HCT116 (cell line): Measurements from ENCODE around the gene TUT7. TPM values are rescaled to one million over a fixed set of nuclear protein-coding genes. Genes with fewer than 3 reads are reported as not detected.

Experiments
- ATAC-seq: fragments of 200-7000 bp; cut with Tn5 transposase; 2 replicates; pipeline ENCODE4 v1.9.1; 2020; ENCODE audit warnings: mild to moderate bottlenecking, moderate library complexity
- BruUV-seq: library from RNA; stranded (reverse); fragments of 400-500 nt; replicated peaks from 2 replicates; lab custom pipeline; 2021; lab: Mats Ljungman, UMichigan
- CTCF ChIA-PET: fragments of 300-600 bp; sonication (Branson Sonifier 250); formaldehyde crosslinking; loops from one replicate; lab custom pipeline; 2021; ENCODE audit warnings: antibody characterized with exemption; lab: Charles Lee
- POLR2A ChIA-PET: fragments of 300-600, 350-600 bp; sonication (Branson Sonifier 250); formaldehyde crosslinking; loops from one replicate; lab custom pipeline; 2021; ENCODE audit warnings: antibody characterized with exemption; lab: Charles Lee
- RAD21 ChIA-PET, 2 experiments: fragments of 300-600 bp; sonication (Branson Sonifier 250); formaldehyde crosslinking; loops; one replicate each; lab custom pipeline; 2023; ENCODE audit warnings: low total read pairs in 2 of 2; ENCODE audit not compliant: uncharacterized antibody in 2 of 2, unreplicated experiment in 2 of 2, low non-redundant PET in 1 of 2; lab: Charles Lee
- DNase-seq: peaks from one replicate; pipeline ENCODE4 v3.0.0-alpha.2; 2010; ENCODE audit warnings: low read depth, low spot score
- H2AFZ ChIP-seq: fragments of 200-600 bp; shearing (Covaris generic), sonication (generic); 2 replicates; pipeline ENCODE4 v1.6.1; 2017; ENCODE audit warnings: low read depth, mixed run types, mixed read lengths, antibody characterized with exemption, low read length; ENCODE audit not compliant: poor library complexity, severe bottlenecking
- H3K27ac ChIP-seq: 2 replicates; pipeline ENCODE4 v1.5.1; 2012; ENCODE audit warnings: low read depth, low read length
- H3K27me3 ChIP-seq: fragments of 200-600 bp; sonication (generic); 2 replicates; pipeline ENCODE4 v1.6.1; 2016; ENCODE audit warnings: mixed run types, low read length, mixed read lengths; ENCODE audit not compliant: insufficient read depth
- H3K36me3 ChIP-seq, 2 experiments: fragments of 200-500 bp in 1 of 2; fragments of 200-600 bp in 1 of 2; sonication (Bioruptor generic) in 1 of 2; sonication (generic) in 1 of 2; 2 replicates each; pipeline versions ENCODE4 v1.5.1 to v1.6.1; 2014 to 2016; ENCODE audit warnings: low read length in 2 of 2, inconsistent platforms in 1 of 2, mixed read lengths in 1 of 2, mixed run types in 1 of 2; ENCODE audit not compliant: insufficient read depth in 2 of 2, control insufficient read depth in 1 of 2
- H3K4me1 ChIP-seq, 2 experiments: fragments of 200-600 bp in 1 of 2; sonication (generic) in 1 of 2; 2 replicates each; pipeline versions ENCODE4 v1.5.1 to v1.6.1; 2012 to 2017; ENCODE audit warnings: low read length in 2 of 2, inconsistent platforms in 1 of 2, mild to moderate bottlenecking in 1 of 2, mixed read lengths in 1 of 2, mixed run types in 1 of 2, moderate library complexity in 1 of 2; ENCODE audit not compliant: insufficient read depth in 2 of 2, control insufficient read depth in 1 of 2
- H3K4me2 ChIP-seq: fragments of 200-600 bp; sonication (generic); 2 replicates; pipeline ENCODE4 v1.6.1; 2017; ENCODE audit warnings: mixed run types, low read length, mixed read lengths
- H3K4me3 ChIP-seq, 2 experiments: fragments of 200-600 bp in 1 of 2; sonication (generic) in 1 of 2; replicated peaks in 1 of 2; 2 replicates each; pipeline ENCODE4 v1.5.1; 2011 to 2016; ENCODE audit warnings: low read length in 2 of 2, control low read depth in 1 of 2, low read depth in 1 of 2, mild to moderate bottlenecking in 1 of 2, mixed read lengths in 1 of 2, mixed run types in 1 of 2
- H3K79me2 ChIP-seq: fragments of 200-600 bp; sonication (generic); 2 replicates; pipeline ENCODE4 v1.6.1; 2017; ENCODE audit warnings: mild to moderate bottlenecking, mixed run types, low read length, moderate library complexity, mixed read lengths; ENCODE audit not compliant: insufficient read depth
- H3K9ac ChIP-seq: fragments of 200-600 bp; sonication (generic); 2 replicates; pipeline ENCODE4 v1.6.1; 2016; ENCODE audit warnings: low read length, mixed read lengths
- H3K9me2 ChIP-seq: fragments of 200-600 bp; sonication (generic), shearing (Covaris generic); 2 replicates; pipeline ENCODE4 v1.6.1; 2017; ENCODE audit warnings: mixed run types, mild to moderate bottlenecking, moderate library complexity; ENCODE audit not compliant: insufficient read depth
- H3K9me3 ChIP-seq, 2 experiments: fragments of 200-500 bp in 1 of 2; fragments of 200-600 bp in 1 of 2; sonication (Bioruptor generic) in 1 of 2; sonication (generic) in 1 of 2; 2 replicates each; pipeline ENCODE4 v1.6.1; 2014 to 2017; ENCODE audit warnings: low read length in 2 of 2, mixed read lengths in 2 of 2, inconsistent platforms in 1 of 2, low read depth in 1 of 2, mild to moderate bottlenecking in 1 of 2, mixed run types in 1 of 2, moderate library complexity in 1 of 2; ENCODE audit not compliant: control insufficient read depth in 1 of 2, insufficient read depth in 1 of 2
- H4K20me1 ChIP-seq: fragments of 200-600 bp; sonication (generic), shearing (Covaris generic); 2 replicates; pipeline ENCODE4 v1.6.1; 2017; ENCODE audit warnings: mixed run types, mild to moderate bottlenecking, moderate library complexity; ENCODE audit not compliant: insufficient read depth
- CBX3 ChIP-seq: IDR thresholded peaks from 2 replicates; pipeline ENCODE4 v1.6.1; 2012; ENCODE audit warnings: low read depth
- CEBPB ChIP-seq: IDR thresholded peaks from 2 replicates; pipeline ENCODE4 v1.6.1; 2012; ENCODE audit warnings: low read depth
- EGR1 ChIP-seq: IDR thresholded peaks from 2 replicates; pipeline ENCODE4 v1.6.1; 2012; ENCODE audit warnings: low read depth
- ELF1 ChIP-seq: IDR thresholded peaks from 2 replicates; pipeline ENCODE4 v1.6.1; 2012; ENCODE audit warnings: low read depth, borderline replicate concordance
- EZH2 ChIP-seq: fragments of 200-600 bp; sonication (generic); IDR thresholded peaks from 2 replicates; pipeline ENCODE4 v1.6.1; 2017; ENCODE audit warnings: antibody characterized with exemption, mixed run types
- EZH2phosphoT487 ChIP-seq: fragments of 200-600 bp; IDR thresholded peaks from 2 replicates; pipeline ENCODE4 v1.6.1; 2018; ENCODE audit warnings: antibody characterized with exemption, borderline replicate concordance
- FOSL1 ChIP-seq: IDR thresholded peaks from 2 replicates; pipeline ENCODE4 v1.6.1; 2012; ENCODE audit warnings: low read depth
- JUND ChIP-seq: IDR thresholded peaks from 2 replicates; pipeline ENCODE4 v1.6.1; 2012
- POLR2A ChIP-seq: IDR thresholded peaks from 2 replicates; pipeline ENCODE4 v1.7.0; 2011; ENCODE audit warnings: borderline replicate concordance; ENCODE audit not compliant: insufficient read depth, insufficient read length; ENCODE audit errors: extremely low read depth
- POLR2AphosphoS5 ChIP-seq: IDR thresholded peaks from 2 replicates; pipeline ENCODE4 v1.6.1; 2011; ENCODE audit warnings: mild to moderate bottlenecking, low read depth, low read length, moderate library complexity
- RAD21 ChIP-seq: IDR thresholded peaks from 2 replicates; pipeline ENCODE4 v1.6.1; 2012; ENCODE audit warnings: low read depth, mild to moderate bottlenecking
- SIN3A ChIP-seq: IDR thresholded peaks from 2 replicates; pipeline ENCODE4 v1.6.1; 2012; ENCODE audit warnings: low read depth
- SP1 ChIP-seq: IDR thresholded peaks from 2 replicates; pipeline ENCODE4 v1.6.1; 2012; ENCODE audit warnings: low read depth
- SRF ChIP-seq: IDR thresholded peaks from 2 replicates; pipeline ENCODE4 v1.6.1; 2012; ENCODE audit warnings: low read depth
- TCF7L2 ChIP-seq: IDR thresholded peaks from 2 replicates; pipeline ENCODE4 v1.7.0; 2011; ENCODE audit warnings: borderline replicate concordance, inconsistent platforms; ENCODE audit not compliant: insufficient read depth, insufficient read length; ENCODE audit errors: extremely low read depth
- intact Hi-C: fragments of 100-400 bp; cut with micrococcal nuclease; formaldehyde crosslinking; loops from 2 replicates; pipeline ENCODE4 v1.10.0; 2022
- total RNA-seq: library from RNA; stranded (reverse); gene quantifications from one replicate; pipeline ENCODE4 v1.2.1, GENCODE V29; 2021; ENCODE audit not compliant: unreplicated experiment
- TF ChIP-seq, protein P1 (sequence below): IDR thresholded peaks from 2 replicates; pipeline ENCODE4 v1.6.1; 2011; ENCODE audit warnings: mild to moderate bottlenecking, low read length, moderate library complexity; ENCODE audit not compliant: insufficient replicate concordance; ENCODE audit errors: extremely low read depth
- TF ChIP-seq, protein P2 (sequence below): IDR thresholded peaks from 2 replicates; pipeline ENCODE4 v1.6.1; 2012; ENCODE audit warnings: low read depth
- TF ChIP-seq, protein P3 (sequence below): IDR thresholded peaks from 2 replicates; pipeline ENCODE4 v1.6.1; 2012

The TUT7 gene
- total RNA-seq, 1 experiment from 2014 or later: 23.1 TPM

- H4K20me1 ChIP-seq: no peaks in the 10 kb centered on the region
- RAD21 ChIA-PET: no interaction called here
- no peak for TF ChIP-seq EZH2phosphoT487
- TF ChIP-seq SRF: no peak
- no peaks in the 10 kb centered on the region for H3K9me2 ChIP-seq
- DNase-seq (no peak), ATAC-seq (no peak)
- H3K27me3 ChIP-seq: no peaks in the 10 kb centered on the region
- H3K4me2 ChIP-seq: no peak overlapping the region
- no peaks in the 10 kb centered on the region for H3K36me3 ChIP-seq
- no peaks in the 10 kb centered on the region for H3K9me3 ChIP-seq
- no peak overlapping the region for H3K9ac ChIP-seq
- no peaks in the 10 kb centered on the region for H3K79me2 ChIP-seq
- intact Hi-C loops: no loop called here
- H2AFZ ChIP-seq: no peak overlapping the region
- no peak overlapping the region for H3K27ac ChIP-seq
- POLR2A ChIA-PET: no interaction called here
- H3K4me1 ChIP-seq: no peaks in the 10 kb centered on the region
- no TSS peak for BruUV-seq
- no peak overlapping the region for H3K4me3 ChIP-seq
- CTCF ChIA-PET: interaction anchor here (1.0 kb wide), 1 partner anchor 55 kb away, joined by 3 read pairs; no protein-coding TSS in a partner anchor
These were observed 97.6 kb downstream of the TUT7 start for GRCh38 chr9:86256653-86257052.

GRCh38 chr9:86253577-86253976 is 100.6 kb downstream of the TUT7 start:
- Histone ChIP-seq H3K27me3 (no peaks in the 10 kb centered on the region), H3K79me2 (no peaks in the 10 kb centered on the region), H3K27ac (no peak overlapping the region), H2AFZ (no peak overlapping the region), H3K4me3 (no peak overlapping the region), H3K4me2 (no peak overlapping the region), H3K9me3 (no peaks in the 10 kb centered on the region), H3K9me2 (no peaks in the 10 kb centered on the region), H3K4me1 (no peaks in the 10 kb centered on the region), H3K9ac (no peak overlapping the region), H3K36me3 (no peaks in the 10 kb centered on the region), H4K20me1 (no peaks in the 10 kb centered on the region)
- ChIA-PET CTCF (no interaction called here), RAD21 (no interaction called here), POLR2A (no interaction called here)
- BruUV-seq: no TSS peak
- no peak for DNase-seq
- ATAC-seq: no peak
- intact Hi-C loops: no loop called here
- no peak for TF ChIP-seq JUND
- TF ChIP-seq SRF: no peak
- TF ChIP-seq CEBPB: no peak
- TF ChIP-seq, protein P1, sequence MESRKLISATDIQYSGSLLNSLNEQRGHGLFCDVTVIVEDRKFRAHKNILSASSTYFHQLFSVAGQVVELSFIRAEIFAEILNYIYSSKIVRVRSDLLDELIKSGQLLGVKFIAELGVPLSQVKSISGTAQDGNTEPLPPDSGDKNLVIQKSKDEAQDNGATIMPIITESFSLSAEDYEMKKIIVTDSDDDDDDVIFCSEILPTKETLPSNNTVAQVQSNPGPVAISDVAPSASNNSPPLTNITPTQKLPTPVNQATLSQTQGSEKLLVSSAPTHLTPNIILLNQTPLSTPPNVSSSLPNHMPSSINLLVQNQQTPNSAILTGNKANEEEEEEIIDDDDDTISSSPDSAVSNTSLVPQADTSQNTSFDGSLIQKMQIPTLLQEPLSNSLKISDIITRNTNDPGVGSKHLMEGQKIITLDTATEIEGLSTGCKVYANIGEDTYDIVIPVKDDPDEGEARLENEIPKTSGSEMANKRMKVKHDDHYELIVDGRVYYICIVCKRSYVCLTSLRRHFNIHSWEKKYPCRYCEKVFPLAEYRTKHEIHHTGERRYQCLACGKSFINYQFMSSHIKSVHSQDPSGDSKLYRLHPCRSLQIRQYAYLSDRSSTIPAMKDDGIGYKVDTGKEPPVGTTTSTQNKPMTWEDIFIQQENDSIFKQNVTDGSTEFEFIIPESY: no peak
- TF ChIP-seq EZH2: no peak
- no peak for TF ChIP-seq EGR1
- TF ChIP-seq POLR2A: no peak
- TF ChIP-seq FOSL1: no peak
- no peak for TF ChIP-seq CBX3
- no peak for TF ChIP-seq SP1
- TF ChIP-seq, protein P2, sequence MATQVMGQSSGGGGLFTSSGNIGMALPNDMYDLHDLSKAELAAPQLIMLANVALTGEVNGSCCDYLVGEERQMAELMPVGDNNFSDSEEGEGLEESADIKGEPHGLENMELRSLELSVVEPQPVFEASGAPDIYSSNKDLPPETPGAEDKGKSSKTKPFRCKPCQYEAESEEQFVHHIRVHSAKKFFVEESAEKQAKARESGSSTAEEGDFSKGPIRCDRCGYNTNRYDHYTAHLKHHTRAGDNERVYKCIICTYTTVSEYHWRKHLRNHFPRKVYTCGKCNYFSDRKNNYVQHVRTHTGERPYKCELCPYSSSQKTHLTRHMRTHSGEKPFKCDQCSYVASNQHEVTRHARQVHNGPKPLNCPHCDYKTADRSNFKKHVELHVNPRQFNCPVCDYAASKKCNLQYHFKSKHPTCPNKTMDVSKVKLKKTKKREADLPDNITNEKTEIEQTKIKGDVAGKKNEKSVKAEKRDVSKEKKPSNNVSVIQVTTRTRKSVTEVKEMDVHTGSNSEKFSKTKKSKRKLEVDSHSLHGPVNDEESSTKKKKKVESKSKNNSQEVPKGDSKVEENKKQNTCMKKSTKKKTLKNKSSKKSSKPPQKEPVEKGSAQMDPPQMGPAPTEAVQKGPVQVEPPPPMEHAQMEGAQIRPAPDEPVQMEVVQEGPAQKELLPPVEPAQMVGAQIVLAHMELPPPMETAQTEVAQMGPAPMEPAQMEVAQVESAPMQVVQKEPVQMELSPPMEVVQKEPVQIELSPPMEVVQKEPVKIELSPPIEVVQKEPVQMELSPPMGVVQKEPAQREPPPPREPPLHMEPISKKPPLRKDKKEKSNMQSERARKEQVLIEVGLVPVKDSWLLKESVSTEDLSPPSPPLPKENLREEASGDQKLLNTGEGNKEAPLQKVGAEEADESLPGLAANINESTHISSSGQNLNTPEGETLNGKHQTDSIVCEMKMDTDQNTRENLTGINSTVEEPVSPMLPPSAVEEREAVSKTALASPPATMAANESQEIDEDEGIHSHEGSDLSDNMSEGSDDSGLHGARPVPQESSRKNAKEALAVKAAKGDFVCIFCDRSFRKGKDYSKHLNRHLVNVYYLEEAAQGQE: no peak
- TF ChIP-seq RAD21: no peak
- TF ChIP-seq TCF7L2: no peak
- TF ChIP-seq POLR2AphosphoS5: no peak
- TF ChIP-seq, protein P3, sequence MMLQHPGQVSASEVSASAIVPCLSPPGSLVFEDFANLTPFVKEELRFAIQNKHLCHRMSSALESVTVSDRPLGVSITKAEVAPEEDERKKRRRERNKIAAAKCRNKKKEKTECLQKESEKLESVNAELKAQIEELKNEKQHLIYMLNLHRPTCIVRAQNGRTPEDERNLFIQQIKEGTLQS: no peak
- TF ChIP-seq SIN3A: no peak
- TF ChIP-seq ELF1: no peak
